Activated naive CD4-positive, alpha-beta T cell treated with Interleukin-2 at 50 U/mL for 16 hours (primary cell): ENCODE data around the gene FBXO2.
"Not testable (repeated sequence)": the region's sequence is repeated elsewhere in the genome, so short reads cannot be mapped to it uniquely, and the experiment has no call there.

ENCODE experiments used
- DNase-seq: peaks from one replicate; pipeline ENCODE4 v3.0.0-alpha.2; 2020

FBXO2 gene

DNA sequence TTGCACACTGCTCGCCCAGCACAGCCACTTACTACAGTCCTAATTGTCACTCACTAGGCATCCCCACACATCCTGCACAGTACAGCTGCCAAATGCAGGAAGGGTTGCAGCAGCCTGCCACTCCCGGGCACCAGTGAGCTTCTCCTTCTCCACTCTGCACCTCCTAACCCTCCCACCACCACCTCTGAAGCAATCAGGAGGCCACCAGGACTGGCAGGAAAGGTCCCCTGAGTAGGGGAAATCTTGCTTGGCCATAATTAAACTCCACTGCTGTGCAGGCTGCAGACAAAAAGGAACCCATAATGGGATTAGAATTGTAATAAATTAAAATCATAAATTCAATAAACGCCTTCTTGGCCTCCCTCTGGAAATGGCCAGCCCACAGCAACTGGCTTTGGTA, 31.8 kb downstream of the FBXO2 start:
- no peak for DNase-seq

DNA sequence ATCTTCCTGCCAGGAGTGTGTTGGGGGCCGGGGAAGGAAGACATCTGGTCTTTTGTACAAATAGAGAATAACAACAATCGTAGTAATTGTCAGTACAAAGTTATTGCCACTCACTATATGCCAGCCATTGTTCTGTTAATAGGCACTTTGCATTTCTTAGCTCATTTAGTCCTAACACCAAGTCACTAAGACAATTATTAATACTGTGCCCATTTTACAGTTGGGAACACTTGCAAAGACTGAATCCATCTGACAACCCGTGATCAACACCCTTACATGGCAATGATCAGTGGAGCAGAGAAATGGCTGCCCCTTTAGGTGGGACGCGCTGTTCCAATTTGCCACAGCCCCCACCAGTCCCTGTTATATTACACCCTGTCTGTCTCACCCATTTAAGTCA, 33.3 kb downstream of the FBXO2 start:
- no peak for DNase-seq

DNA sequence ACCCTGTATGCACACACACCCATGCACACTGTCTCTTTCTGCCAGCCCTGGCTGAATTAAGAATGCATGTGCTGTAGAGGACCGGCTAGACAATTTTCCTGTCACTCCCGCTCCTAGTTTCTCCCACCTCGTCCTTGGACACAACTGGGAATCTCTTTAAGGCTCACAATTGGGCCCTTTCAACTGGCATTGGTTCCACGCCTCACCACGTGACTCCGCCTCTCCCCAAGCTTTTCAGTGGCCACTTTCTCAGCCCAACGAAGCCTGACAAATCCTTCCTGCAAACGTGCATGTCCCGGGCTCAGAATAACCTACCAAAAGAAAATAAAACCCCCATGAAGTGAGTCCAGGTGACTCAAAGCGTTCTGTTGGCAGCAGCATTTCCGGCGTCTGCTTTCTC, 33.8 kb downstream of the FBXO2 start:
- no peak for DNase-seq

DNA sequence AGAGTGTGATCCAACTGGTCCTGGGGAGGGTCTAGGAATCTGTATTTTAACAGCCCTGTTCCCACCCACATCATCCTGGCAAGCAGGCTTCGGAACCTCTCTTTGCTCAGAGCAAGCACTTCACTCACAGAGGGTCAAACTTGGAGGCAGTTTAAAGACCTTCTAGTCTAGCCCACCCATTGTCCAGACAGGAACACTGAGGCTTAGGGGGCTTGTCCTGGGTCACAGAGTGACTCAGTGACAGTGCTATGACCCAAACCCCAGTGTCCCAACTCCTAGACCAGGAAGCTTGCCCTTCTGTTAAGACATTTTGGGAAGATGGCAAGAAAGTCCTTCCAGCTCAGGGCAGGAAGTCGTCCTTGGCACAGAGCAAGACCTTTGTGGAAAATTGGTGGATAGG, 36.5 kb downstream of the FBXO2 start:
- DNase-seq, result no peak

DNA sequence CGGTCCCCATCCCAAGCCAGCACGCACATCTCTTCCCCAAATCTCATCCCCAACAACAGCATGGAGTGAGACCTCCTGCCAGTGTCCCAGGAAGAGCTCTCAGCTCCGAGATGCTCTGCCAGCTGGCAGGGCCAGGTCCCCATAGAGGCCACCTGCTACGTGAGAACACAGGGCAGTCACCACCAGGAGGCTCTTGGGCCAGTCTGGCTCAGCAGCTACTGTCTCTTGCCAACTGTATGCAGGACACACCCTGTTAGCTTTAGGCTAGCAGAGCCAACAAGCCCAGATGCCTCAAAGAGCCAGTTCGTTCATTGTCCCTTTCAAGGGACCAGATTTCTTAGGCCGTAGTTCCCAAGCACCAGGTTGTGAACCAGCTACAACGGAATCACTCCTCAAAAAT, 36.9 kb downstream of the FBXO2 start:
- DNase-seq, result no peak

DNA sequence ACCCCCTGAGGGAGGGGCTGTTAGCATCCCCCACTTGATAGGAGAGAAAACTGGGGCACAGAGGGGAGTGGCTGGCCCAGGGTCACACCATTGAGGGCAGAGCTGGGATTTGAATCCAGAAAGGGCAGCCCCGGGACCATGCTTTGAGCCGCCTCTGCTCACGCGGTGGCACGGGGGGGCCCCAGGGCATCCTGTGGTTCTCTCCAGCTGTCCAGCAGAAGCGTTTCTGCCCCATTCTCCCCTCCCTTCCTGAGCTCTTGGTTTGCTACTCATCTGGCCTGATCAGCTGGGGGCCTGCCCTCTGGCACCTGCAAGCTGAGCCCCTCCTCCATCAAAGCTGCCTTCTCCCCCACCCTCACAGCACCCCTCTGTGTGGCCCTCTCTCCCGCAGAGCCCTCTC, 37.5 kb downstream of the FBXO2 start:
- no peak for DNase-seq

DNA sequence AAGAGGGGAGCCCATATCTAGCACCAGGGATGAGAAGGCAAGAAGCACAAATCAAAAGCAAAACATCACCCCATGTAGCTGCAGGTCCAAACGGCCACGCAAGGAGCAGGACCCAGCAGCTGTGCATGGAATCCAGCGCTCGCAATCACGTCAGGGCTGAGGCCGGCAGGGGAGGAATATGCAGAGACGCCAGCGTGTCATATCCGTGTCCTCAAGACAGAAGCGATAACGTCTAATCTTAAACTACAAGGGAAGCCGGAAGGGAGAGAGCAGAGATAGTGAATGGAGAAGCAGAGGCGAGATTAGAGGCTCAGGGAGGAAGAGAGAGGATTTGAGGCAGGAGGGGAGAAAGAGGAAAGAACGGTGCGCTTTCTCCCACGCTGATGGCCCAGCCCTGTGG, 39.1 kb downstream of the FBXO2 start:
- no peak for DNase-seq

DNA sequence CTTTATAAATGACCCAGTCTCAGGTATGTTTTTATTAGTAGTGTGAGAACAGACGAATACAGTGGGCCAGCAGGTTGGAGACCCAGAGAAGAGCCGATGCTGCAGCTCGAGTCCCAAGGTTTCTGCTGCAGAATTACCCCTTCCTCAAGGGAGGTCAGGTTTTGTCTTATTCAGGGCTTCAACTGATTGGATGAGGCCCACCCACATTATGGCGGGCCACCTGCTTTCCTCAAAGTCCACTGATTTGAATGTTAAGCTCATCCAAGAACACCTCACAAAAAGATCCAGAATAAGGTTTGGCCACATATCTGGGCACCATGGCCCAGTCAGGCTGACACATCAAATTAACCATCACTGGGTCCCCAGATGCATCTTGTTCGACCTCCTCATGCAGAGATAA, 40.9 kb downstream of the FBXO2 start:
- no peak for DNase-seq

DNA sequence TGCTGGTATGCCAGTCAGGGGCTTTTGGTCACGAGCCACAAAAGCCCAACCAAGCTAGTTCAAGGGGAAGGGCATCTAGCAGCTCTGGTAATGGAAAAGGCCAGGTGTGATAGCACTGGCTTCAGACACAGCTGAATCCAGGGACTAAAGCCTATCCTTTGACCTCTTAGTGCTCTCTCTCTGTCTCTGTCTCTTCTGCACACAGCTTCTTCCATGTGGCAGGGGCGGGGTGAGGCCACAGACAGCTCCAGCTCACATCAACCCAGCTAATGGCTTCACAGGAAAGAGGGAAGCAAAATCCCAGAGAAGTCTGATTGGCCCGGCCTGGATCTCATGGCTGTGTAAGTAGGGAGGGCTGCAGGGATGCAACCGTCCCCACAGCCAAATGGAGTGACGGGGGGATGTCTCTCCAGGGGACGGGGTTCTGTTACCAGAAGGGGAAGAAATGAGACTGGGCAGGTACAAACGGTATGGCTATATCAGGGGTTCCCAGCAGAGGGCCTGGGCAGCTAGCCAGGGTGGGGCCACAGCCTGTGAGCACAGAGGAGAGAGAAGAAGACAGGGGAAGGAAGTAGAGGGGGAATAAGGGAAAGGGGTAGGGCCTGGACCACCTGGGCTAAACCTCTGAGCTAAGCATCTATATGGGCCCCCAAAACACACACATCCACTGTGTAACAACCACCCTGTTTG, 42.4 kb downstream of the FBXO2 start:
- no peak for DNase-seq

DNA sequence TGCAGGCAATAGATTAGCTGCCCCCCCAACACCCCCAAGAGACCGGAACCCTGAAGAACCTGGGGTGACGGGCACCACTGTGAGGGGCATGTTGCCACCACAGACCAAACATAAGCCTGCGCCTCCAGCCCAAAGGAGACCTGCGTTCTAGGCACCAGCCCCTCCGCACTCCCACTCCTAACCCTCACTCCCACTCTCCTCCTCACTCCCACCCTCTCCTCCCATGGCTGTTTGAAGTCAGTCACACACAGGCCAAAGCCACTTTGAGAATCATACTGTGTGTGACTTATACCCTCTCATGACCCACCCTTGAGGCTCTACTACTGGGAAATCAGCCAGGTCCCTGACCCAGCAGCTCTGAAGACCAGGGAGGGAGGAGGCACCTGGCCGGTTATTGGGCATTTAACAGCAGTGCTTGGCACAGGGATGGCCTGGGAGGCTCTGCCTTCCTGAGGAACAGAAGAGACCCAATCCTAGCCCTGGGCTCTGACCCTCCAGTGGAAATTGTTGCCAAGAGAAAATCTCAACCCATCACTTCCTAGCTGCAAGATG, 43.5 kb downstream of the FBXO2 start:
- DNase-seq, result no peak

DNA sequence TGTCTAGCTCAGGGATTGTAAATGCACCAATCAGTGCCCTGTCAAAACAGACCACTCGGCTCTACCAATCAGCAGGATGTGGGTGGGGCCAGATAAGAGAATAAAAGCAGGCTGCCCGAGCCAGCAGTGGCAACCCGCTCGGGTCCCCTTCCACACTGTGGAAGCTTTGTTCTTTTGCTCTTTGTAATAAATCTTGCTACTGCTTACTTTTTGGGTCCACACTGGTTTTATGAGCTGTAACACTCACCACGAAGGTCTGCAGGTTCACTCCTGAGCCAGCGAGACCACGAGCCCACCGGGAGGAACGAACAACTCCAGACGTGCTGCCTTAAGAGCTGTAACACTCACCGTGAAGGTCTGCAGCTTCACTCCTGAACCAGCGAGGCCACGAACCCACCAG, 44.9 kb downstream of the FBXO2 start:
- not testable (repeated sequence) for DNase-seq

DNA sequence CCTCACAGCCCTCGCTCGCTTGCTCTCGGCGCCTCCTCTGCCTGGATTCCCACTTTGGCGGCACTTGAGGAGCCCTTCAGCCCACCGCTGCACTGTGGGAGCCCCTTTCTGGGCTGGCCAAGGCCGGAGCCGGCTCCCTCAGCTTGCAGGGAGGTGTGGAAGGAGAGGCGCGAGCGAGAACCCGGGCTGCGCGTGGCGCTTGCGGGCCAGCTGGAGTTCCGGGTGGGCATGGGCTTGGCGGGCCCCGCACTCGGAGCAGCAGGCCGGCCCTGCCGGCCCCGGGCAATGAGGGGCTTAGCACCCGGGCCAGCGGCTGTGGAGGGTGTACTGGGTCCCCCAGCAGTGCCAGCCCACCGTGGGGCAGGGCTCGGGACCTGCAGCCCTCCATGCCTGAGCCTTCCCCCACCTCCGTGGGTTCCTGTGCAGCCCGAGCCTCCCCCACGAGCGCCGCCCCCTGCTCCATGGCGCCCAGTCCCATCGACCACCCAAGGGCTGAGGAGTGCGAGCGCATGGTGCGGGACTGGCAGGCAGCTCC, 45.6 kb downstream of the FBXO2 start:
- DNase-seq, result not testable (repeated sequence)

DNA sequence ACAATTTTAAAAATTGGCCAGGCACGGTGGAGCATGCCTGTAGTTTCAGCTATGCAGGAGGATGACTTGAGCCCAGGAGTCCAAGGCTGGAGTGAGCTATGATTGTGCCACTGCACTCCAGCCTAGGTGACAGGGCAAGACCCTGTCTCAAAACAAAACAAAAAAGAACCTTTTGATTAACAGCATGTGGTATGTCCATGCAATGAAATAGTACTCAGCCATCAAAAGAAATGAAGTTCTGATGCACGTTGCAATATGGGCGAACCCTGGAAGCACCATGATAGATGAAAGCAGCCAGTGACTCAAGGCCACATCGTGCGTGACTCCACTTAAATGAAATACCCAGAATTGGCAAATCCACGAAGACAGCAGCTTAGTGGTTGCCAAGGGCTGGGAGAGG, 47.5 kb downstream of the FBXO2 start:
- no peak for DNase-seq

DNA sequence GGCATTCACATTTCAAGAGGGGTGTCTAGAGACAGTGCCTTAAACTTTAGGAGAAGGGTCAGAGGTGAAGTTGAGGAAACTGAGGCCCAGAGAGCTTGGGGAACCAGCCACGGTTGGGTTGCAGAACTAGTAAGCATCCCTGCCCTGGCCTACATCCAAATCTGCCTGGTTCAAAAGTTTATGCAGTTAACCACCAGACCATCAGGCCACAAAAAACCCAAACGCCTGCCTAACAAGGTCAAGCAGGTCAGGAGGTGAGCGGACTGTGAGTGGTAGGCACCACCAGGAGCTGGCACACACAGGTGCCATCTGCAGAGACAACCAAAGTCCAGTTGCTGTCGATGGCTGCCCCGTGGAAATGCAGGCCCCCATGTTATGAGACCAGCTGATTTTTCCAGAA, 51.2 kb downstream of the FBXO2 start:
- DNase-seq, result no peak

DNA sequence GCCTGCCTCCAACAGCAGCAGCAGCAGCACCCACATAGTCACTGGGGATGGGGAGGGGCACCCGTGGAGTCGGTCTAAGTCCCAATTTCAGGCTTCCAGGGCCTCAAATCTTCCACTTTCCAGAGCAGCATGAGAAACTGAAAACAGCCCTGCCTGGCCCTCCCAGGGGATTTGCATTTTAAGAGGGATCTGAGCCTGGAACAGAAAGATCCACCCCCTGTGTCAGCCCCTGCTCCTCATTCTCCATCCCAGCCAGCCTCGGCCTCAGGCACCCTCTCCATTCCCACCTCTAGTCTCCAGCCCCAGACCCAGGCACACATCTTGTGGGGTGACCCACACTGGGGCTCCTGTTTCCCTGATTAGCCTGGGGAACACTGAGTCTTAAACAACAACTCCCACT, 51.8 kb downstream of the FBXO2 start:
- DNase-seq, result no peak

DNA sequence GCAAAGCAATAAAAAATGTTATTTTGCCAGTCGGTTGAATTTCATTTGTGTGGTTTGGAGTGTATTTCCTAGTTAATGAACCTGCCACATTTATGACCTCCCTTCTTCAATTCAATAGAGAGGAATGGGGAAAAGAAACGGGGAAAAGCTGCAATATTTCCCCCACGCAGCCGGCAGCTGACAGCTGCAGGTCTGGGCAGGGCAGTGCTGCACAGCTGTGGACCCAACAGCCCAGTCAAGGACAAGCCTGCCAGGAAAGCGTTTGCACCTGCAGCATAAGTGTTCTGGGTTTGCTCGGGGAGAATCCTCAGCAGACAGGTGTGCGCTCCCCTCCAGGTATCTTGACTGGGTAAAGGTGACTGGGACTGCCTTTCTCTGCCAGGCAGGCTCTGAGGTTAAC, 53.4 kb downstream of the FBXO2 start:
- no peak for DNase-seq

DNA sequence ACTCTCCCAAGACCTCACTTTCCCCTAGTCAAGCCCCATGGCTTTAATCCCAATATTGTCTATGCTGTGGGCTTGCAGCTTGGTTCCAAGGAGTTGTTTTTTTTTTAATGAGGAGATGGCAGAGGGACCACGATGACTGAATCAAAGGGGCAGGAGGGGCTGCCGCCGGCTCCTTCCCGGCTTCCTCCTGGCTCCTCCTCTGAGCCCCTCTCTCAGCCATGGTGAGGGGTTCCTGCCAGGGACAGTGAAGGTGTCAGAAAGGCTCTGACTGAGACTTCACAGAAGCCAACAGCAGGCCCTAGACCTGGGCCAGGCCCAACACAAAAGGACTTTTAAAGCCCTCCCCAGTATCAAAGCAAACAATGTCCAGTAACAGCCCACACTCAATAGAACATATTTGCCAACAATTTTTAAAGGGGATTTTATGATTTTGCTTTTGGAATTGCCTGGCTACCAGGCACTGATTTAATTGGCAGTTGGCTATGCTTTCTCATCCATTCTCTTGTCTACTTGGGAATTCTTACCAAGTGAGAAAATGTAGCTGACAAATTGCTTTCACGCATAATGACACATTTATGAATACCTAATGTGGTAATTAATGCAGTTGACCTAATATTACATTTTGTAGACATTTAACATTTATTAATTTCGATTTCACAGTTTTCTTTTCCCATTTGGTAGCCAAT, 54.2 kb downstream of the FBXO2 start:
- no peak for DNase-seq

DNA sequence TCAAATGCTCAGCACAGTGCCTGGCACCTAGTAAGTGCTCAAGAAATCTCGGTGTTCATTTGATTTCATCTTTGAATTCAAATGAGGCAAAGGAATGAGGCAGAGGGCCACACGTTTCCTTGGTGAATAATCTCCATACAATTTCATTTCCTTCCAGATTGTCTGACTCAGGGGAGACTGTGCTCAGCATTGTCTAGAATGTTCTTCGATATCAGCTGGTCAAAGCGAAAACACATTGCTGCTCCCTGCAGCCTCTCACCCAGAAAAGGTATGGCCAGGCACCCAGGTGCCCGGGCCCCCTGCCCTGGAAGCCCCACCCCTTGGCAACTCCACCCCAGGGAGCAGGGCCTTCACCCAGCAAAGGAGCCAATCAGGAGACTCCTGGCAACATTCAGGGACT, 55.8 kb downstream of the FBXO2 start:
- DNase-seq, result no peak
